ENCODE measurements around the gene TBX10. TPM values are rescaled to one million over a fixed set of nuclear protein-coding genes. Genes with fewer than 3 reads are reported as not detected.

Gene TBX10
- total RNA-seq, 4 donors from 2014 or later = not detected

DNA sequence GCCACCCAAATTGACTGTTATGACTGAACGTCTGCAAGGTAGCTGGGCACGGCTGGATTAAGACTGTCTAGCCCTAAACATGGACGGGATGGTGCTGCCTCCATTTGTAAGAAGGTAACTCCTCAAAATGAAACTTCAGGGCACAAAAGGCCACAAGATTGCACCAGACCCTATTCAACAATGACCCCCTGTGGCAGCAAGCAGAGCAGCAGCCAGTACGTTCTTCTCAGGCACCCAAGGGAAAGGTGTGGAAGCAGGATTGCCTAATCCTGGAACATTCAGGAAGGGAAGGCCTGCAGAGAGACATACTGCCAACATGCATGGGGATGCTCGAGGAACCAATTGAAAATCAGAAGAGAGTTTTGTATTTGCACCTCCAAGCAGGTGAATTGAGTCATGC is 4.5 kb upstream of the TBX10 start:
- WGBS, 2 donors = 79 to 84% methylated on average over 5 of the region's 5 CpGs

DNA sequence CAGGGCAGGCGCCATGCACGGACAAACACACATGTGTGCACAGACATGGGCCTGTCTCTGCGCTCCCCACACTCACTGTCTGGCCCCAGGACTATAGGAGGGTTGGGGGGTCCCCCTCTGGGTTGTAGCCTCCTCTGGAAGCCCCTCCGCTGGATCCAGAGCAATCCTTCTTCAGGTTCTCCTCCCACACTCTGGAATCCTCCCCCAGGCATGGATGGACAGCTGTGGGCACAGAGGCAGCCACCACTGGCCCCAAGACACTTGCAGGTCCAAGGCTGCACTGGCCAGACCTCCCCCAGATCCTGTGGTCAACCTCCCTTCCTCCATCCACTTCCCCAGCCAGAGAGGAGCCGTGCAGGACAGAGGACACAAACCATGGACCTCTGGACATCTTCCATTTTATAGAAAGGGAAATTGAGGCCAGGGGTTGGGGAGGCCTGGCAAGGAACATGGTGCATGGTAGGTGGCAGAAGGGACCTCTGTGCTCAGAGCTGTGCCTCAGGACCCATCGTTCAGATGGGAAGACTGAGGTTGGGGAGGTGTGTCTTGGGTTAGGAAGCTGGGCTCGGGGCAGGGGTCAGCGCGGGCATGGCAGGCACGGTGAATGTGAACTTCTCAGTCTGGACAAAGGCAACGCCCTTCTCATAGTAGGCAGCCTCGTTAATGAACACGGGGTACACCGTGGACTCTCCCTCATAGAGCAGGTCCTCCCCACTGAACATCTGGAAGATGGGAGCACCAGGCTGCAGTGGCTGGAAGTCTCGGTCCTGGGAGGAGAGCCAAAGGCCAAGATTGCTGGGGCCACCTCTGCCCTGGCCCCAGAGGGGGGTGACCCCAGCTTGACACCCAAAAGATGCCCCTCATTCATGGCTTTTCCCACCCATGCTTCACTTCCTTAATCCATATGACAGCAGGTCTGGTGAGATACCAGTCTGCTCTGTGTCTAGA is 2.9 kb upstream of the TBX10 start:
- no peaks in the 10 kb centered on the region for H3K36me3 ChIP-seq
- no peak for TF ChIP-seq POLR2A (IDR thresholded peaks at IDR 0.05)
- TF ChIP-seq EP300 (IDR thresholded peaks at IDR 0.05) = no peak
- TF ChIP-seq CTCF (IDR thresholded peaks at IDR 0.05) = no peak
- no peak overlapping the region for H3K27ac ChIP-seq
- H3K4me3 ChIP-seq = no peak overlapping the region
- DNase-seq (ENCODE audit: low spot score in 2 of 2) = no peak
- WGBS, 2 donors = 89 to 92% methylated on average over 15 of the region's 15 CpGs
- H3K27me3 ChIP-seq = peaks cover 0 to 24% of the 10 kb centered on the region in 2 donors
- peaks cover 0 to 10% (median 4%) of the 10 kb centered on the region in 4 donors for H3K4me1 ChIP-seq
- peaks cover 0 to 9% (median 0%) of the 10 kb centered on the region in 4 donors for H3K9me3 ChIP-seq

More for the DNA sequence above, 4.5 kb upstream of the TBX10 start:
- Histone ChIP-seq H3K27me3 (peaks cover 0 to 24% of the 10 kb centered on the region in 2 donors), H3K4me3 (no peak overlapping the region), H3K27ac (no peak overlapping the region), H3K4me1 (peaks cover 0 to 16% (median 4%) of the 10 kb centered on the region in 4 donors), H3K9me3 (peaks cover 0 to 9% (median 0%) of the 10 kb centered on the region in 4 donors), H3K36me3 (no peaks in the 10 kb centered on the region)
- TF ChIP-seq CTCF (IDR thresholded peaks at IDR 0.05) (no peak), POLR2A (IDR thresholded peaks at IDR 0.05) (no peak), EP300 (IDR thresholded peaks at IDR 0.05) (no peak)
- no peak for DNase-seq (ENCODE audit: low spot score in 2 of 2)

DNA sequence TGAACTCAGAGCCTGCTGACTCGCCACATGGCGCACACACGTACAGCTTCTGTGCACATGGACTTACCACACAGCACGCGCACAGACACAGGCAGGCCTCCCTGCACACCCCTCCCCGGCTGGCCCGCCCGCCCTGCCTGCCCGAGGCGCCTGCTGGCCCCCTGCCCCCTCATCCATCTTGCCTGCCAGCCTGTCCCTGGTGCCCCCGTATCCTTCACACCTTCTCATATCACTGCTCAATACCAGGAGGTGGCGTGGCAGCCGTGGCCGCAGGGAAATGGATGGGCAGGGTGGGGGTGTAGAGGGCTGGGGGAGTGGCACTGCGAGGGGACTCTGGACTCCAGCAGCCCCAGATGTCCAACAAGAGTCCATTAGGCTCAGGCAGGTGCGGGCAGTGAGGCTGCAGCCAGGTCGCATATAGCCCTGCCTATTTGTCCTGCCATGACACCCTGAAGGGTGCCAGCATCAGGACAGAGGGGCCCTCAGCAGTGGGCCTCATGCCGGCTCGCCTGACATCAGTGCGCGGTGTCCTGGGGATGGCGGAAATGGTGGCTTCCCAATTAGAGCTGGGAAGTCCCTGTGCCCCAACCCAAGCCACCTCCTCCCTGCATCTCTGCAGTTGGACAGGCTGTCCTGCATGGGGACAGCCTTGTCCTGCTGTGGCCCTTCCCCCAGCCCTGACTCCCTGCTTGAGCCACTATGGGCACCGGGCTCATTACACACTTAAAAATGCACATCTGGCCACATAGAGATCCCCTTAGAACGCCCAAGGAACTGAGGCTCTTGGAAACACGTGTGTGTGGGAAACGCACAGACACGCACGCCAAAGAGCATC is 2.0 kb upstream of the TBX10 start:
- WGBS, 2 donors = 80 to 84% methylated on average over 17 to 22 of the region's 28 CpGs
- Histone ChIP-seq H3K4me3 (no peak overlapping the region), H3K27me3 (peaks cover 0 to 24% of the 10 kb centered on the region in 2 donors), H3K27ac (no peak overlapping the region), H3K36me3 (no peaks in the 10 kb centered on the region), H3K4me1 (peaks cover 0 to 8% (median under 1%) of the 10 kb centered on the region in 4 donors), H3K9me3 (peaks cover 0 to 9% (median 0%) of the 10 kb centered on the region in 4 donors)
- no peak for TF ChIP-seq POLR2A (IDR thresholded peaks at IDR 0.05)
- no peak for TF ChIP-seq EP300 (IDR thresholded peaks at IDR 0.05)
- TF ChIP-seq CTCF (IDR thresholded peaks at IDR 0.05) = no peak
- DNase-seq (ENCODE audit: low spot score in 2 of 2) = no peak

DNA sequence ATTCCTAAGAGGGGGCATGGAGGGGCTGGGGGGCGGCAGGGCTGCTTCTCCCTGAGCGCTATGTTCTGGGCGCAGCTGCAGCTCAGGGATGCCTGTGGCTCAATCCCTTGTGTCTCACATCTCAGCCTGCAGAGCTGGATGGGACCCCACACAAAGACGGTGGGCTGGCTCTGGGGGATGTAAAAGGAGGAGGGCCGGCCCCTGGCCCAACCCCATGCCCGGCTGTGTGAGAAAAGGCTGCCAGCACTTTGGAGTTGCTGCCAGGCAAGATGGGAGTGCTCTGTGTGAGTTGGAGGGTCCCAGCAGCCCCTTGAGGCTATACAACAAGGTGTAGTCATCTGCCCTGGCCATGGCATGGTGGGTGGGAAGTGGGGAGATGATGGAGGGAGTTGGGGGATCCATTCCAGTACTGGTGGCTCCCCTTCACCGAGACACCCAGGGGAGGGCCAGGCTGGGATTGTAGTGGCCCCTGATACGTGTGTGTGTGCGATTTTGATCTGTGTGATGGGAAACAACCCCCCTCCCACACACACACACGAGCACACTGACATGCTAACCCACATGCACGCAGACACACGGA is 1.3 kb upstream of the TBX10 start:
- Histone ChIP-seq H3K4me1 (peaks cover 0 to 8% (median 0%) of the 10 kb centered on the region in 4 donors), H3K27ac (no peak overlapping the region), H3K9me3 (peaks cover 0 to 9% (median 0%) of the 10 kb centered on the region in 4 donors), H3K27me3 (peaks cover 0 to 18% of the 10 kb centered on the region in 2 donors), H3K36me3 (no peaks in the 10 kb centered on the region), H3K4me3 (no peak overlapping the region)
- 64 to 65% methylated on average over 12 of the region's 12 CpGs for WGBS, 2 donors
- no peak for DNase-seq (ENCODE audit: low spot score in 2 of 2)
- TF ChIP-seq EP300 (IDR thresholded peaks at IDR 0.05) (no peak), CTCF (IDR thresholded peaks at IDR 0.05) (no peak), POLR2A (IDR thresholded peaks at IDR 0.05) (no peak)

All from tibial nerve (tissue), 4 donors.